IPS-15b (cell line): Measurements from ENCODE around the gene SESN1.
"Not testable (repeated sequence)": the region's sequence is repeated elsewhere in the genome, so short reads cannot be mapped to it uniquely, and the experiment has no call there.

Source experiments
- H3K27me3 ChIP-seq: one replicate; pipeline ENCODE4 v1.6.1; 2013; ENCODE audit warnings: low read length; ENCODE audit not compliant: control insufficient read depth, insufficient read depth
- H3K36me3 ChIP-seq: one replicate; pipeline ENCODE4 v1.6.1; 2013; ENCODE audit warnings: low read length; ENCODE audit not compliant: control insufficient read depth, insufficient read depth
- H3K4me1 ChIP-seq: one replicate; pipeline ENCODE4 v1.6.1; 2013; ENCODE audit warnings: mild to moderate bottlenecking, low read length; ENCODE audit not compliant: control insufficient read depth, insufficient read depth
- H3K4me3 ChIP-seq: one replicate; pipeline ENCODE4 v1.5.1; 2013; ENCODE audit warnings: low read depth, low read length
- H3K9ac ChIP-seq: one replicate; pipeline ENCODE4 v1.6.1; 2013; ENCODE audit warnings: low read depth, mild to moderate bottlenecking, low read length
- H3K9me3 ChIP-seq: one replicate; pipeline ENCODE4 v1.6.1; 2013; ENCODE audit warnings: mild to moderate bottlenecking, low read length; ENCODE audit not compliant: control insufficient read depth, insufficient read depth

SESN1 gene

DNA sequence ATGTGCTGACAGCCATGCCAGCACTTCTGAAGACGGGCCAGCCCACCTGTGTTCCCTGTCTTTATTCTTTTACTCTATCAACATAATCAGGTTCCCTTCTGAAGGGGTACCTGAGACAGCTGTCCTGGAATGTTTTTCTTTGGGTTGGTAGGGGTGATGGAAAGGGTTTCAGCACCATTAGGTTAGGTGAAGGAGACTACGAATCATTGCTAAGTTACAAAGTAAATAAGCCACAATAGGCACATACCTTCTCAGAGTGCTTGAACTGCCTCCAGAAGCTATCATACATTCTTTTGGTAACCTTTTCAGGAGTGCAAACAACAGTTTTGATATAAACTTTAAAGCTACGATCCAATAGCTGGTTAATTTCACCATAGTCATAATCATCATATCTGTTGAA is 106.3 kb downstream of the SESN1 start:
- Histone ChIP-seq H3K4me1 (no peaks in the 10 kb centered on the region), H3K9ac (no peak overlapping the region), H3K27me3 (no peaks in the 10 kb centered on the region), H3K4me3 (no peak overlapping the region), H3K9me3 (no peaks in the 10 kb centered on the region), H3K36me3 (peaks cover 7% of the 10 kb centered on the region)

DNA sequence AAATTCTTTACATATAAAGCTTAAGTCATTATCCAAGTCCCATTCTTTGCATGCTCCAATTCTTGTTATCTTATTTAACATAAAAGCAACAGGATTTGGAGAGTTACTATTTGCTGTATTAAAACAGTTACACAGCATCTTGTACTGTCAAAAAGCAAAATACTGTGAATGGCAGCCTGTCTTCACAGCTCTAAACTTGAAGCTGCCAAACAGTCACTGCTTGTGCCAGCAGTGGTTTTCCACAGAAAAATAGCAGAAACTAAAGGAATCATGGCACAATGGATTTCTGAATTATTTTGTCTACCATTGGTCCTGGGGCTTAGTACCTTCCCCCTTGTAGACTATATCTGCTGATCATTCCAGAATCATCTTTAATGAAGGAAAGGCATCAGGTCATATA is 107.5 kb downstream of the SESN1 start:
- Histone ChIP-seq H3K4me3 (no peak overlapping the region), H3K4me1 (no peaks in the 10 kb centered on the region), H3K27me3 (no peaks in the 10 kb centered on the region), H3K9me3 (no peaks in the 10 kb centered on the region), H3K9ac (no peak overlapping the region), H3K36me3 (peaks cover 7% of the 10 kb centered on the region)

DNA sequence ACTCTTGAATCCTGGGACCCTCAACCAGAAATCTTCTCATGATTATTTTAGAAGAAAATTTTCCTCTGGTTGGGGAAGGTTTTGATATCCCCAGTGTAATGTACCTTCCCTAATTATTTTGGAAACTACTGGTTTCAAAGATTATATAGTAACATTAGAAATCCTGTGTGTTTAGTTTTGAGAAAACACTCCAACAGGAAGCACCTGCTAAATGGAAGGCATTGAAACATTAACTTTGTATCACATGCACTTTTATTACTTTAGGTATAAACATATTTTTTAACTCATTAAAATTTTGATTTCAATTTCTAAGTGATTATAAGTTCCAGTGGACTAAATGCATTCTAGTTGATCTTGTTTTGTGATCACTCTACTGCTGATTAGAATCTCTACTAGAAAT is 109.3 kb downstream of the SESN1 start:
- H3K4me3 ChIP-seq = no peak overlapping the region
- no peak overlapping the region for H3K9ac ChIP-seq

DNA sequence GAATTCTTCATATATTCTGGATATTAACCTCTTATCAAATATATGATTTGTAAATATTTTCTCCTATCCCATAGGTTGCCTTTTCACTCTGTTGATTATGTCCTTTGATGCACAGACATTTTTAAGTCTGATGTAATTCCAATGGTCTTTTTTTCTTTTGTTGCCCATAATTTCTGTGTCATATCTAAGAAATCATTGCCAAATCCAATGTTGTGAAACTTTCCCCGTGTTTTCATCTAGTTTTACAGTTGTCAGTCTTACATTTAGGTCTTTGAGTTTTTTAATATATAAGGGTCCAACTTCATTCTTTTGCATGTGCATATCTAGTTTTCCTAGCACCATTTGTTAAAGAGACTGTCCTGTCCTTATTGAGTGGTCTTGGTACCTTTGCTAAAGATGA is 111.5 kb downstream of the SESN1 start:
- Histone ChIP-seq H3K4me3 (no peak overlapping the region), H3K27me3 (no peaks in the 10 kb centered on the region), H3K36me3 (no peaks in the 10 kb centered on the region), H3K9ac (no peak overlapping the region), H3K4me1 (no peaks in the 10 kb centered on the region), H3K9me3 (no peaks in the 10 kb centered on the region)

More for the DNA sequence above, 109.3 kb downstream of the SESN1 start:
- Histone ChIP-seq H3K9me3 (no peaks in the 10 kb centered on the region), H3K27me3 (no peaks in the 10 kb centered on the region), H3K36me3 (no peaks in the 10 kb centered on the region), H3K4me1 (no peaks in the 10 kb centered on the region)

DNA sequence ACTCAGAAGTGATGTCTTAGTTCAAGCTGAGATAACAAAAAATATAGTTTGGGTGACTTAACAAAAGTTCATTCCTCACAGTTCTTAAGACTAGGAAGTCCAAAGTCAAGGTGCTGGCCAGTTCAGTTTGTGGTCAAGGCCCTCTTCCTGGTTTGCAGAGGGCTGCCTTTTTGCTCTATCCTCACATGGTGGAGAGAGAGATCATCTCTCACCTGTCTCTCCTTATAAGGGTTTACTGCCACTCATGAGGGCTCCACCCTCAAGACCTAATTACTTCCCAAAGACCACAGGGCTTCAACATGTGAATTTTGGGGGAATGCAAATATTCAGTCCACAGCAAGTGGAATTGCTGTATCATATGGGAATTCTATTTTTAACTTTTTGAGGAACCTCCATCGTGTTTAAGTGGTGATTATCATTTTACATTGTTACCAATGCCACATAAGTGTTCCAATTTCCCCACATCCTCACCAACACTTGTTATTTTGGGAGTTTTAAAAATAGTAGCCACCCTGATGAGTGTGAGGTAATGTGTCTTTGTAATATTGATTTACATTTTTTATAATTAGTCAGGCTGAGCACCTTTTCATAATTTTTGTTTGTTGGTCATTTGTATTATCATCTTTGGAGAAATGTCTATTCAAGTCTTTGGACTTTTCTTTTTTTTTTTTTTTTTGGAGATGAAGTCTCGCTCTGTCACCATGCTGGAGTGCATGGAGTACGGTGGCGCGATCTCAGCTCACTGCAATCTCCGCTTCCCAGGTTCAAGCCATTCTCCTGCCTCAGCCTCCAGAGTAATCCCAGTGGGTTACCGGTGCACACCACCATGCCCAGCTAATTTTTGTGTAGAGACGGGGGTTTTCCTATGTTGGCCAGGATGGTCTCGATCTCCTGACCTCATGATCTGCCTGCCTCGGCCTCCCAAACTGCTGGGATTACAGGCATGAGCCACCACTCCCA is 112.2 kb downstream of the SESN1 start:
- Histone ChIP-seq H3K9me3 (no peaks in the 10 kb centered on the region), H3K36me3 (no peaks in the 10 kb centered on the region), H3K27me3 (no peaks in the 10 kb centered on the region), H3K4me3 (no peak overlapping the region), H3K9ac (no peak overlapping the region), H3K4me1 (no peaks in the 10 kb centered on the region)

DNA sequence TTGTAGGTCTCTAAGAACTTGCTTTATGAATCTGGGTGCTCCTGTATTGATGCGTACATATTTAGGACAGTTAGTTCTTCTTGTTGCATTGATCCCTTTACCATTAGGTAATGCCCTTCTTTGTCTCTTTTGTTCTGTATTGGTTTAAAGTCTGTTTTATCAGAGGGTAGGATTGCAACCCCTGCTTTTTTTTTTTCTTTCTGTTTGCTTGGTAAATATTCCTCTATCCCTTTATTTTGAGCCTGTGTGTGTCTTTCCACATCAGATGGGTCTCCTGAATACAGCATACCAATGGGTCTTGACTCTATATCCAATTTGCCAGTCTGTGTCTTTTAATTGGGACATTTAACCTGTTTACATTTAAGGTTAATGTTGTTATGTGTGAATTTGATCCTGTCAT is 116.0 kb downstream of the SESN1 start:
- not testable (repeated sequence) for H3K4me3 ChIP-seq, H3K9ac ChIP-seq, H3K4me1 ChIP-seq, H3K27me3 ChIP-seq, H3K9me3 ChIP-seq, H3K36me3 ChIP-seq

DNA sequence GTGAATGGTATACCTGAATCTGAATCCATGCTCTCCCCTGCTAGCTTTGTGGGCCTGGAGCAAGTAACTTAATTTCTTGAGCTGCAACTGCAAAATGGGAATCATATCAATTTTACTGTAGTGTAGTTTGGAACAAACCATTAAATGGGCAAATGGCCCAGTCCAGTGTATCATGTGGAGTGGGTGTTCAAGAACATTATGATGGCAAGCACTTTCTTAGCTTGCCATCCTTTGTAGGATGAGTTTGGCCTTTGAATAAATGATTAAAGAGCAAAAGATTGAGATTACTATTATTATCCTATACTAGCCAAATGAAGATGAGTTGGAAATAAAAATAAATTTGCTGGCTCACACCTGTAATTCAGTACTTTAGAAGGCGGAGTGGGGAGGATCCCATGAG is 120.4 kb downstream of the SESN1 start:
- H3K4me3 ChIP-seq = no peak overlapping the region
- no peaks in the 10 kb centered on the region for H3K9me3 ChIP-seq
- H3K36me3 ChIP-seq = no peaks in the 10 kb centered on the region
- no peak overlapping the region for H3K9ac ChIP-seq
- H3K4me1 ChIP-seq = no peaks in the 10 kb centered on the region
- H3K27me3 ChIP-seq = no peaks in the 10 kb centered on the region

DNA sequence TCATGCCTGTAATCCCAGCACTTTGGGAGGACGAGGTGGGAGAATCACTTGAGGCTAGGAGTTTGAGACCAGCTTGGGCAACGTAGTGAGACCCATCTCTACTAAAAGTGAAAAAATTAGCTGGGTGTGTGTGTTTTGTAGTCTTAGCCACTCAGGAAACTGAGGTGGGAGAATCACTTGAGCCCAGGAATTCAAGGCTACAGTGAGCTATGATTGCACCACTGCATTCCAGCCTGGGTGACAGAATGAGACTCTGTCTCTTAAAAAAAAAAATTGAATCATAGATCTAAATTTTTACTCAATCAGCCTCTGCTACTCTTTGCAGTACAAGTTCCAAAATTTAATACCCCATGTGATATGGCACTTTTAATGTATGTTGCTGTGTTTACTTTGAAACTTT is 124.9 kb downstream of the SESN1 start:
- Histone ChIP-seq H3K9ac (no peak overlapping the region), H3K36me3 (no peaks in the 10 kb centered on the region), H3K27me3 (no peaks in the 10 kb centered on the region), H3K9me3 (no peaks in the 10 kb centered on the region), H3K4me1 (peaks cover 7% of the 10 kb centered on the region), H3K4me3 (no peak overlapping the region)

DNA sequence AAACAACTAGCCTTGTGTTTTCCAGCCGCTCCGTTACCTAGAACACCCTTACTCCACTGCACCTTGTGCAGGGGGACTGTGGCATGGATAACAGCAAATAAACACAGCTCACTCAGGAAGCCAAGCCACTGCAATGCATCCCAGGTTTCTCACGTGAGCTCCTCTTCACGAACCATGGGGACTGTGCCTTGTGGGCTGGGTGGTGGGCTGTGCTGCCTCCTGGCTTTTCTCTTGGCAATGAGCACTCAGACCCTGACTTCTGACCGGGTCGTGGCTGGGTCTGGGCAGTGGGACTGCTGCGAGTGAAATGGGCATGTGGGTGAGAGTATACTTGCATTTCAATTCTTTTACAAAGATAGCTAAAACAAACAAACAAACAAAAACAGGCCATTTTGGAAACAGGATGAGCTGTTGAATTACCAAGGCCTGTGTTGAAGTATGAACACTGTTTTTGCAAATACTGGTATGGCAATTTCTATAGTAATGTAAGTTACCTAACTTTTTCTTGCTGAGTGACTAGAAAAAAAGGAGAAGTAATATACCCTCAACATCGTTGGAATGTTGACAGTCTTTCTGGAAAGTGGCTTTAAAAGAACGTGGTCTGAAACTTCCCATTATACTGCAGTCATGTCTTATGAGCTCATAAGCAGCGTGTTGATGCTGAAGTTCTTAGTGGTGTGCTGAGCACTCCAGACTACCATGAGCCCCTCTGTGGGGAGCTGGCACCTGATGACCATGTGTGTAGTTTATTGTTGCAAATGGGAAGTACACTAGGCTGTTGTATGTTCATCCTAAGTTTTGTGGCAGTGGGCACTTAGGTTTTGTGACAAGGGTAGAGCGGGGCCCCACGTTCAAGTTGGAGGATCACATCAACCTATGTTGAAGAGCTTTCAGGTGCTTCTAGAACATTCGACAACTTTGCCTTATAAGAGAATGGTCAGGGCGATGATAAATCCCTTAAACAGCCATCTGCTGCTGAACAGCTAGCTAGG is 126.0 kb downstream of the SESN1 start:
- no peaks in the 10 kb centered on the region for H3K27me3 ChIP-seq
- no peaks in the 10 kb centered on the region for H3K36me3 ChIP-seq
- H3K9me3 ChIP-seq = no peaks in the 10 kb centered on the region
- H3K4me3 ChIP-seq = no peak overlapping the region
- H3K9ac ChIP-seq = no peak overlapping the region
- peaks cover 7% of the 10 kb centered on the region for H3K4me1 ChIP-seq

DNA sequence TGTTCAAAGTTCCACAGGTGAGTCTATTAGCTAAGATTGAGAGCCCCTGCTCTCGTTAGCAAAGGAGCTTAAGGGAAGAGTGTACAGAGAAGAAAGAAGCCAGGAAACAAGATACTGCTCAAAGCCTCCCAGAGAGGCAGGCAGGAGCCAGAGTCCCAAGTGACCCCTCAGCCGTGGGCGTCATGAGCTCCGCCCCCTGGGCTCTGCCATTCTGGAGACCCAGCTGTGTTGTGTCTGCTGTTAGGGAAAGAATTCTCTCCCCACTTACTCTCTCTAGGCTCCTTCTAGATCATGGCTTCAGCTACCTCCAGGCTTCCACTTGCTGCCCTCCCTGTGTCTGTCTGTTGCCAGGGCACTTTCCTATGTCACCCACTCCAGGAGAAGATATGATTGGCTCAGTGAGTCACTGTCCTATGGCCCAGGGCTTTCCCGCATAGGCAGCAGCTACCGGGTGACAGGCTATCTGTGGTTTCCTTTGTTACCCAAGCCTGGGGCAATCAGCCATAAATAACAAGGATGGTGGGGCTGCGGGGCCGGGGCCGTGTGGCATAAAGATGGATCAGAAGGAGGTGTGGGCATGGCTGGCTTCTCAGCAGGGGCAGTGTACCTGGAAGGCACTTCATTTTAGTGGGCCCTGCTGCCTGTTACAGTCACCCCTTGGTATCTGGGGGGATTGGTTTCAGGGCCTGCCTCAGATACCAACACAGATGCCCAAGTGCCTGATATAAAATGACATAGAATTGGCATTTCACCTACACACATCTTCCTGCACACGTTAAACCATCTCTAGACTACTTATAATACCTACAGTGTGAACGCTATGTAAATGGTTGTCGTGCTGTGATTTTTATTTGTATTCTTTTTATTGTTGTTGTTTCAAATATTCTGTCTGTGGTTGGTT is 127.5 kb downstream of the SESN1 start:
- no peaks in the 10 kb centered on the region for H3K27me3 ChIP-seq
- H3K9ac ChIP-seq = no peak overlapping the region
- no peak overlapping the region for H3K4me3 ChIP-seq
- no peaks in the 10 kb centered on the region for H3K9me3 ChIP-seq
- H3K4me1 ChIP-seq = peaks cover 7% of the 10 kb centered on the region
- H3K36me3 ChIP-seq = no peaks in the 10 kb centered on the region

DNA sequence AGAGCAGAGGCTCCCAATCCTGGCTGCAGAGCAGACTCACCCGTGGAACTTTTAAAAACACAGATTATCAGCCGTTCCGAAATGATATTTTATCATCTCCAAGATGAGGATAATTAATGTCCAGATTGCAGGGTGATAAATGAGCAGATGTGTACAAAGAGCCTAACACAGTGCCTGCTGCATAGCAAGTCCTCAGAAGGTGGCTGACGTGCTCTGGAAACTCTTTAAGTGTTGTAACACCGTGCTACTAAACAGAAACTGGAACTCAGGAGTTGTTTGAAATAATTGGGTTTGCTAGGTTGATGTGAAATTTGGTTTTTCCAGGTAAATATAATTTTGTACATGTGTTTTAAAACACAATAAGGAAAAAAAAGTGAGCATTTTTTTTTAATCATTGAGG is 128.4 kb downstream of the SESN1 start:
- peaks cover 7% of the 10 kb centered on the region for H3K4me1 ChIP-seq
- no peak overlapping the region for H3K9ac ChIP-seq
- no peak overlapping the region for H3K4me3 ChIP-seq
- no peaks in the 10 kb centered on the region for H3K36me3 ChIP-seq
- H3K27me3 ChIP-seq = no peaks in the 10 kb centered on the region
- H3K9me3 ChIP-seq = no peaks in the 10 kb centered on the region
